Caco-2 (cell line): ENCODE results near the gene PFKP. TPM values are rescaled to one million over a fixed set of nuclear protein-coding genes. Genes with fewer than 3 reads are reported as not detected.

Experiments used
- BruUV-seq: library from RNA; stranded (reverse); fragments of 400-500 nt; replicated peaks from 2 replicates; lab custom pipeline; 2021; lab: Mats Ljungman, UMichigan
- CTCF ChIA-PET: fragments of 300-600 bp; sonication (Branson Sonifier 250); formaldehyde crosslinking; loops from one replicate; lab custom pipeline; 2022; ENCODE audit warnings: antibody characterized with exemption; lab: Charles Lee
- POLR2A ChIA-PET: fragments of 300-600 bp; sonication (Branson Sonifier 250); formaldehyde crosslinking; loops from one replicate; lab custom pipeline; 2022; ENCODE audit warnings: antibody characterized with exemption; lab: Charles Lee
- DNase-seq, 2 experiments: peaks; one replicate each; pipeline versions ENCODE4 v3.0.0 to v3.0.0-alpha.2; 2020 to 2022
- H3K27me3 ChIP-seq: replicated peaks from 2 replicates; pipeline ENCODE4 v1.6.0; 2011; ENCODE audit warnings: low read length; ENCODE audit not compliant: control insufficient read depth, insufficient read depth
- H3K36me3 ChIP-seq: 2 replicates; pipeline ENCODE4 v1.5.1; 2011; ENCODE audit warnings: low read length; ENCODE audit not compliant: control insufficient read depth, insufficient read depth
- H3K4me1 ChIP-seq: fragments of 250-450 bp; sonication (Bioruptor Pico); 2 replicates; pipeline ENCODE4 v1.5.1; 2020; ENCODE audit warnings: mild to moderate bottlenecking
- H3K4me3 ChIP-seq: 2 replicates; pipeline ENCODE4 v1.5.1; 2011; ENCODE audit warnings: low read depth, mild to moderate bottlenecking, control low read depth, low read length
- H3K9me3 ChIP-seq: fragments of 250-450 bp; sonication (Bioruptor Pico); 2 replicates; pipeline ENCODE4 v1.5.1; 2020; ENCODE audit warnings: mild to moderate bottlenecking, moderate library complexity
- H3K27ac Mint-ChIP-seq: one replicate; pipeline ENCODE4 v1.8.0; 2022; ENCODE audit warnings: mixed read lengths; ENCODE audit not compliant: unreplicated experiment
- H3K27me3 Mint-ChIP-seq: one replicate; pipeline ENCODE4 v1.8.0; 2022; ENCODE audit warnings: mixed read lengths; ENCODE audit not compliant: insufficient read depth, unreplicated experiment
- H3K36me3 Mint-ChIP-seq: one replicate; pipeline ENCODE4 v1.8.0; 2022; ENCODE audit warnings: mild to moderate bottlenecking, mixed read lengths; ENCODE audit not compliant: insufficient read depth, unreplicated experiment
- H3K4me1 Mint-ChIP-seq: one replicate; pipeline ENCODE4 v1.8.0; 2022; ENCODE audit warnings: low read depth, mixed read lengths; ENCODE audit not compliant: unreplicated experiment
- H3K4me3 Mint-ChIP-seq: one replicate; pipeline ENCODE4 v1.8.0; 2022; ENCODE audit warnings: mild to moderate bottlenecking, moderate library complexity, mixed read lengths; ENCODE audit not compliant: unreplicated experiment
- H3K9me3 Mint-ChIP-seq: one replicate; pipeline ENCODE4 v1.8.0; 2022; ENCODE audit warnings: mixed read lengths; ENCODE audit not compliant: unreplicated experiment
- CTCF ChIP-seq, 2 experiments: fragments of 200-600 bp in 1 of 2; IDR thresholded peaks; 1 replicate in 1 of 2; 2 replicates in 1 of 2; pipeline versions ENCODE4 v1.5.1 to v1.8.0; 2011 to 2022; ENCODE audit warnings: antibody characterized with exemption in 1 of 2, control low read depth in 1 of 2, inconsistent platforms in 1 of 2, low read depth in 1 of 2, low read length in 1 of 2, mild to moderate bottlenecking in 1 of 2, moderate library complexity in 1 of 2; ENCODE audit not compliant: insufficient read depth in 1 of 2, severe bottlenecking in 1 of 2, unreplicated experiment in 1 of 2
- intact Hi-C: fragments of 100-400 bp; cut with micrococcal nuclease; formaldehyde crosslinking; loops from one replicate; pipeline ENCODE4 v1.10.0; 2022; ENCODE audit not compliant: unreplicated experiment
- total RNA-seq: library from RNA; stranded (reverse); gene quantifications from 2 replicates; pipeline ENCODE4 v1.2.3, GENCODE V29; 2022

The PFKP gene
- total RNA-seq, 1 experiment from 2014 or later = 218 TPM

GRCh38 chr10:3152566-3152935 is 85.2 kb downstream of the PFKP start:
- no peaks in the 10 kb centered on the region for H3K27me3 Mint-ChIP-seq
- H3K27me3 ChIP-seq = no peaks in the 10 kb centered on the region
- POLR2A ChIA-PET = no interaction called here
- no peaks in the 10 kb centered on the region for H3K4me1 ChIP-seq
- no peak overlapping the region for H3K27ac Mint-ChIP-seq
- peaks cover 59% of the 10 kb centered on the region for H3K36me3 Mint-ChIP-seq
- H3K4me3 ChIP-seq = no peak overlapping the region
- peak in 1 of 2 experiments; percentile 22 for DNase-seq
- no peak overlapping the region for H3K4me3 Mint-ChIP-seq
- 0 out of 2 replicates have a peak, but pooled peaks cover 2% of the 10 kb centered on the region for H3K36me3 ChIP-seq
- no peak for TF ChIP-seq CTCF (IDR thresholded peaks at IDR 0.05; ENCODE audit: insufficient read depth in 1 of 2, low read depth in 1 of 2, low read length in 1 of 2, severe bottlenecking in 1 of 2, unreplicated experiment in 1 of 2)
- CTCF ChIA-PET = no interaction called here
- no peaks in the 10 kb centered on the region for H3K9me3 ChIP-seq
- no peaks in the 10 kb centered on the region for H3K9me3 Mint-ChIP-seq
- H3K4me1 Mint-ChIP-seq = no peaks in the 10 kb centered on the region
- intact Hi-C loops = no loop called here
- BruUV-seq = no TSS peak

GRCh38 chr10:3154666-3155065 is 87.3 kb downstream of the PFKP start:
- Histone ChIP-seq H3K9me3 (no peaks in the 10 kb centered on the region), H3K4me3 (no peak overlapping the region), H3K36me3 (0 out of 2 replicates have a peak, but pooled peaks cover 3% of the 10 kb centered on the region), H3K27me3 (no peaks in the 10 kb centered on the region), H3K4me1 (no peaks in the 10 kb centered on the region)
- BruUV-seq = no TSS peak
- peaks cover 72% of the 10 kb centered on the region for H3K36me3 Mint-ChIP-seq
- no peak overlapping the region for H3K27ac Mint-ChIP-seq
- no peaks in the 10 kb centered on the region for H3K9me3 Mint-ChIP-seq
- intact Hi-C loops = no loop called here
- H3K4me3 Mint-ChIP-seq = no peak overlapping the region
- H3K4me1 Mint-ChIP-seq = no peaks in the 10 kb centered on the region
- peak in 1 of 2 experiments; percentile 5 for DNase-seq
- ChIA-PET CTCF (no interaction called here), POLR2A (no interaction called here)
- H3K27me3 Mint-ChIP-seq = no peaks in the 10 kb centered on the region
- no peak for TF ChIP-seq CTCF (IDR thresholded peaks at IDR 0.05; ENCODE audit: insufficient read depth in 1 of 2, low read depth in 1 of 2, low read length in 1 of 2, severe bottlenecking in 1 of 2, unreplicated experiment in 1 of 2)

- BruUV-seq = no TSS peak
- no peaks in the 10 kb centered on the region for H3K4me1 ChIP-seq
- no peak for DNase-seq
- Mint-ChIP-seq H3K27ac (no peak overlapping the region), H3K36me3 (peaks cover 60% of the 10 kb centered on the region), H3K27me3 (no peaks in the 10 kb centered on the region), H3K4me1 (no peaks in the 10 kb centered on the region), H3K9me3 (no peaks in the 10 kb centered on the region), H3K4me3 (no peak overlapping the region)
- ChIA-PET POLR2A (interaction anchor here (0.7 kb wide), 1 partner anchor 13 kb away, joined by 3 read pairs; the partner anchor contains the start of gene PITRM1), CTCF (no interaction called here)
- H3K36me3 ChIP-seq = peaks cover 4% of the 10 kb centered on the region; the same call in 1 of the 2 replicates
- H3K27me3 ChIP-seq = no peaks in the 10 kb centered on the region
- H3K4me3 ChIP-seq = no peak overlapping the region
- H3K9me3 ChIP-seq = no peaks in the 10 kb centered on the region
- intact Hi-C loops = no loop called here
- TF ChIP-seq CTCF (IDR thresholded peaks at IDR 0.05; ENCODE audit: insufficient read depth in 1 of 2, low read depth in 1 of 2, low read length in 1 of 2, severe bottlenecking in 1 of 2, unreplicated experiment in 1 of 2) = no peak
Measured at GRCh38 chr10:3159152-3159551, 91.8 kb downstream of the PFKP start.
